Kasumi-1 (cell line): Measurements from ENCODE around the gene LAIR2.
"Not testable (repeated sequence)": the region's sequence is repeated elsewhere in the genome, so short reads cannot be mapped to it uniquely, and the experiment has no call there.

ENCODE experiments used
- DNase-seq, 2 experiments: peaks; one replicate each; lab custom pipeline; 2025; lab: John Stamatoyannopoulos, UW

Gene LAIR2

GRCh38 chr19:54464630-54465425, 37.8 kb upstream of the LAIR2 start:
- peak; percentile 89 to 92 for DNase-seq

- no peak for DNase-seq
Observed at GRCh38 chr19:54465426-54466109, 37.1 kb upstream of the LAIR2 start.

DNA sequence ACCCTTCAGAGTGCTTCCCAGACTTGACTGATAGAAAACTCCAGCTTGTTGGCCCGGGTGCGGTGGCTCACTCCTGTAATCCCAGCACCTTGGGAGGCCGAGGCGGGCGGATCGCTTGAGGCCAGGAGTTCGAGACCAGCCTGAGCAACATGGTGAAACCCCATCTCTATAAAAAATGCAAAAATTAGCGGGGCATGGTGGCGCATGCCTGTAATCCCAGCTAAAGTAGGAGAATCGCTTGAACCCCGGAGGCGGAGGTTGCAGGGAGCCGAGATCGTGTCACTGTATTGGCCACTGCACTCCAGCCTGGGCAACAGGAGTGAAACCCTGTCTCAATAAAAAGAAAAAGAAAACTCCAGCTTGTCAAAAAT, 36.5 kb upstream of the LAIR2 start:
- not testable (repeated sequence) for DNase-seq

DNA sequence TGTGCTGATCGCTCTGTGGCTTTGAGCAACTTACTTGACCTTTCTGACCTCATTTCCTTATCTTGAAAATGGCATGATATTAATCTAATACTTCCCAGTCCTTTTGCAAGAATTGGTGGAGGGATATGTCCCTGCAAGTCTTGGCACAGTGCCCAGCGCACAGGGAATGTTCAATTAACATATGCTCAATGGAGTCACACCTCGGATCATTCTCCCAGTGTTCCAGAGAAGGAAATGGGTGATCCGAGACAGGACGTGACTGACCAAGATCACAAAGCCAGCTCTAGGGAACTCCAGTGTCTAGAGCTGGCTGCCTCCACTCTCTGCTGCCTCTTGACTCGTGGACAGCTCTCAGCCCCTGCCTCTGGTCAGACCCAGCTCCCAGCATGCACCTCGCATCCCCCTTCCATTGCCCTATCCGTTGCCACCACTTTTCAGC, 33.1 kb upstream of the LAIR2 start:
- DNase-seq, result no peak

- DNase-seq, result no peak
Observed at GRCh38 chr19:54470276-54470887, 32.2 kb upstream of the LAIR2 start.

DNA sequence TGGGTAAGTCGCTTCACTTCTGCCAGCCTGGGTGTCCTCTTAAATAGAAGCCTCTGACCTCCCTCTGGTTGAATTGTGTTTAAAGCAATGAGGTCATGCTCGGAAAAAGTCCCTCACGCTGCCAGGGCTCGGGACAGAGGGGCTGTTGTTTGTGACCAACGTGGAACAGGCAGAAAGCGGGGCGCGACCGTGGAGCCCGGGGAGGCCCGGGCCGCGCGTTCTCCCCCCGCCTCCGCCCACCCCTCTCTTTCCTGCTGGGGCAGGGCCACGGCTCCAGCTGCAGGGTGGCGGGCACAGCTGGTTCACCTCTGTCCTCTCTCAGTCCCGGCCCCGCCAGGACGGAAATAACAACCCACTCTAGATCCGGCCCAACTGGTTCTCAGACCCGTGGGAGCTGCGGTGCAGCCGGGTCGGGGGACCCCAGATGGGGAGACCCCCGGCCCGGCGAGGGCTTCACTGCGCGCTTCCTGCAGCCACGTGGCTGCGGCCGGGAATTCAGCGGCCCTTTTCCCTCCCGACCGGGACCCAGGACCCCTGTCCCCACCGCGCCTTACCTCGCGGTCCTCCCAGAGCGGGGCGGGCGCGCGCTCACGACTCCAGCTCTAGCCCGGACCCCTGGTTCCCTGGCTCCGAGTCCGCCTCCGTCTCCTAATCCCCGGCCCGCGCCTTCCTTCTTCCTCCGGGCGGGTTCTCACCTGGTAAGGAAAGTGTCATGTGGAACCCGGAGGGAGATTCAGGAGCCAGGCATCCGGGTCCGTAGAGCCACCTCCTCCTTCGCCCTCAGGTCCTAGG, 31.4 kb upstream of the LAIR2 start:
- no peak for DNase-seq

- DNase-seq, result no peak
Observed at GRCh38 chr19:54473071-54473891, 29.4 kb upstream of the LAIR2 start, which contains the start of gene CDC42EP5. Gene CDC42EP5 (minus strand): TSS chr19:54473296. CDS start chr19:54465547, 7,749 bp downstream.

- no peak for DNase-seq
Observed at GRCh38 chr19:54473892-54474372, 28.7 kb upstream of the LAIR2 start.

DNA sequence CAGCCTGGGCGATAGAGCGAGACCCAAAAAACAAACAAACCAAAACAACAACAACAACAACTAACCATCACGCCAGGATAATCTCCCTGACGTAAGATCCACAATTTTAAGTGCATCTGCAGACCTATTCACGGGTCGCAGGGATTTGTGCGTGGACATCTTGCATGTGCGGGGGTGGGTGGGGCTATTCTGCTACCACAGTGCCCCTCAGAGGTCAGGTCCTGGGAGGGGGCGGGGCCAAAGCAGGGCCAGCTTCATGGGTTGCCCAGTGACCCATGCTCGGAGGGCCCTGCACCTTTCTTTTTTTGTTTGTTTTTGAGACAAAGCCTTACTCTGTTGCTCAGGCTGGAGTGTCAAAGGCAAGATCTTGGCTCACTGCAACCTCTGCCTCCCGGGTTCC, 26.9 kb upstream of the LAIR2 start:
- DNase-seq, result no peak

GRCh38 chr19:54477650-54478049, 25.0 kb upstream of the LAIR2 start:
- DNase-seq, result no peak

DNA sequence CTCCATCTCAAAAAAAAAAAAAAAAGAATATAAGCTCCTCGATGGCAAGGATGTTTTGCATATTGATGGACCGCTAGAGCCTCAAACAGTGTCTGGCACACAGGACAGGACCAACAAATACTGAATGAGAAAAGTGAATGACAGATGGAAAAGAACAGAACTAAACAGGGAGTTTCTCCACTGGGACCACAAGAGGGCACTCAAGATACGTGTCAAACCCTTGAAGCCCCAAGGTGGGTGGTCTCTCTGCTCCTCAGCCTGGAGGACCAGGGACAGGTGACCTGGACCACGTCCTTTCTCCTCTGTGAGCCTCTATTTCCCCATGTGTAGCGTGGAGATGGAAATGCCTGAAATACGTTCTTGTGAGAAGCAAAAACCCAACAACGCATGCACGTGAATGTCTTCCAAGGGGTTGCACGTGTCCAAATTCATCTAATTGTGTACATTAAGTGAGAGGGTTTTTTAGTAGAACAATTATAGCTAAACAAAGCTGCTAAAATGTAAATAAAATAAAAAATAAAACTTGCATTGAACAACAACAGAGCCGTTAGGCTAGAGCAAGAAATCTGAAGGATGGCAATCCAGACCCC, 23.9 kb upstream of the LAIR2 start:
- peak; percentile 56 to 74 for DNase-seq

DNA sequence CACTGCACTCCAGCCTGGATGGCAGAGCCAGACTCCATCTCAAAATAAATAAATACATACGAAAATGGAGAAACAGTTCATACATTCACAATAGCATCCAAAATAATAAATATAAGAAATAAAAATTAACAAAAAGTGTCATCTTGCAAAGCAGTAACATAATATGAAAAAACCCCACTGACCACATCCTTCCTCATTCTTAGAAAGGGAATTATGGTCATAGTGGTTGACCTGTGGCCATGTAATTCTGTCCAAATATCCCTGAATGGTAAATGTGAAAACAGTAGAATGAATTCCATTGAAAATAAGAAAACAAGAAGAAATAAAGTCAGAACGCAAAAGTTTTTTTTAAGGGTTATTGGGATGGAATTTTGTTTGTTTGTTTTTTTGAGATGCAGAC, 22.6 kb upstream of the LAIR2 start:
- DNase-seq, result peak; percentile 15 to 26

GRCh38 chr19:54481326-54481930, 21.2 kb upstream of the LAIR2 start:
- DNase-seq, result peak; percentile 73 to 76

DNA sequence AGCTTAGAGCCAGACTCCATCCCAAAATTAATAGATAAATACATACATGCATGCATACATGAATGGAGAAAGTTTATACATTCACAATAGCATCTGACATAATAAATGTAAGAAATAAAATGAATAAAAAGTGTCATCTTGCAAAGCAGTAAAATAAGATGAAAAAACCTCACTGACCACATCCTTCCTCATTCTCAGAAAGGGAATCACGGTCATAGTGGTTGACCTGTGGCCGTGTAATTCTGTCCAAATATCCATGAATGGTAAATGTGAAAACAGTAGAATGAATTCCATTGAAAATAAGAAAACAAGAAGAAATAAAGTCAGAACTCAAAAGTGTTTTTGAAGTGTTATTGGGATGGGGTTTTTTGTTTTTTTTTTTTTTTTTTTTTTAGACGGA, 19.7 kb upstream of the LAIR2 start:
- peak; percentile 50 to 55 for DNase-seq

- DNase-seq, result no peak
Observed at GRCh38 chr19:54484451-54484850, 18.2 kb upstream of the LAIR2 start.

DNA sequence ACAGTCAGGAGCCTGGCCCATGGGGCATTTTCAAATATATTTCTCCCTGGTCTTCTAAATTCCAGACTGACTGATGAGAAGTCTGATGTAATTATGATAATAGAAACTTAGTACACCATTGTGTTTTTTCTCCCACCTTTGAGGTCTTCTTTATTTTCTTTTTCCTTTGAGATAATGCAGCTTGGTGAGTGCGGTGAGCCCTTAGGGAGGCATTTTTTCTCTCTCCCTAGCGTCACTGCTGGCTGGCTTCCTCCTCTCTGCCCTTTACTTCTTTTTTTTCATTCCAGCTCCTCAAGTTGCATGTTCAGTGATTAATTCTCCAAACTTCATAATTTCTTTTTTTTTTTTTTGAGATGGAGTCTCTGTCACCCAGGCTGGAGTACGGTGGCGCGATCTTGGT, 16.8 kb upstream of the LAIR2 start:
- DNase-seq, result peak in 1 of 2 experiments; percentile 28

DNA sequence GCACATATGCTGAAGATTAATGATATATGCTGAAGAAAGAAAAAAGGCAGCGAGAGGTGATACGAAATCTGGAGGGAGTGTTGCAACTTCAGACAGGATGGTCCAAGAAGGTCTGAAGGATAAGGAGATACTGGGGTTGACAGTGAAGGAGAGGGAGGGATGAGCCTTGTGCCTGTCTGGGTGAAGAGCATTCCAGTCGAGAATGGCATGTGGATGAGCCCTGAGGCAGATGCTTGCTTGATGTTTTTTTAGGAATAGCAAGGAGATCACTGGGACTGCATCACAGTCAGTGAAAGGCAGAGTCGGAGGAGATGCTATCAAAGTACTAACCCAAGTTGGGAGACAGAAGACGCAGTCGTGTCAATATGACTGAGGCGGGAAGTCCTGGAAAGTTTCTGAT, 13.3 kb upstream of the LAIR2 start:
- no peak for DNase-seq

DNA sequence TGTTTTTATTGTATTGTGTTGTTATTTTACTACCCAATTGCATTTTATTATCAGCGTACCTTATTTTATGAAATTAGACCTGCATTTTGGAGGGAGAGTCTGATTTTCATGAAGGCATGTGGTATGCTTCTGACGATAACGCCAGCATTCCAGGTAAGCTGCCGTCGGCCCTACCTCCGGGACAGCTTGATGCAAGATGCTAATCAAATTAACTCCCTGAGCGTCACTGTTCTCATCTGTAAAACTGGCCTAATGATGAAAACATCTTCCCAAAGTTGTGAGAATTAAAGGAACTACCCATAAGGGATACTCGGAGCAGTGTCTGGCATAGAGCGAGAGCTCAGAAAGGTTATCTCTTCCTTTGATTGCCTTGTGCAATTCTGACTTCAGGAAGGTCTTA, 12.9 kb upstream of the LAIR2 start:
- DNase-seq, result no peak

DNA sequence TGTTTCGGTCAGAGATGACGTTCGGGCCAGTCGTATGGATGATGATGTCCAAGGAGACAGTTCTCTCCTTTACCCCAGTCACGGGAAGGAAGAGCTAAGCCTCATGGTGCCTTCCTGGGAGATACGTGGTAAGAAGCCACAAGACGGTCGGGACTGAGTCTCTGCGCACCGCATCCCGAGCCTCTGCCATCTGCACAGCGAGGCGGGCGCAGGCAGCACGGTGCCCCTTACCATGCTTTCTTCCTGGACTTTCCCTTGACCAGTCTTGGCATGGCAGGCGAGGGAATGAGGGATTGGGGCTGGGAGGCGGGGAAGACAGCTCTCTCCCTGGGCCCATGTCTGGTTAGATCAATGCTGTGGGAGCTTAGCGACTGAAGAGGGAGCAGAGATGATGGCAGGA, 10.1 kb upstream of the LAIR2 start:
- no peak for DNase-seq

GRCh38 chr19:54493056-54493455, 9.6 kb upstream of the LAIR2 start:
- DNase-seq, result not testable (repeated sequence)
